ENCODE data around the gene GMPPA.

- no peak for TF ChIP-seq EZH2phosphoT487 (IDR thresholded peaks at IDR 0.05; ENCODE audit: low read depth, severe bottlenecking, unreplicated experiment)
- TF ChIP-seq CTCF (IDR thresholded peaks at IDR 0.05; ENCODE audit: poor library complexity): no peak
- TF ChIP-seq EZH2 (IDR thresholded peaks at IDR 0.05; ENCODE audit: borderline replicate concordance): no peak
Observed at GRCh38 chr2:219508444-219508734, 9.7 kb downstream of the GMPPA start.
